Esophagus muscularis mucosa (tissue), 3 donors: ENCODE measurements around the gene PRKN.

ENCODE experiments used
- CTCF ChIP-seq, 3 experiments: fragments of 200-600 bp in 2 of 3; fragments of 450-650 bp in 1 of 3; sonication (generic) in 2 of 3; IDR thresholded peaks; one replicate each; pipeline ENCODE4 v1.5.1; 2017 to 2019; ENCODE audit warnings: antibody characterized with exemption in 3 of 3, mild to moderate bottlenecking in 2 of 3, moderate library complexity in 1 of 3
- POLR2A ChIP-seq: fragments of 450-650 bp; IDR thresholded peaks from one replicate; pipeline ENCODE4 v1.6.1; 2017; ENCODE audit warnings: antibody characterized with exemption, moderate library complexity, mild to moderate bottlenecking, low read depth

DNA sequence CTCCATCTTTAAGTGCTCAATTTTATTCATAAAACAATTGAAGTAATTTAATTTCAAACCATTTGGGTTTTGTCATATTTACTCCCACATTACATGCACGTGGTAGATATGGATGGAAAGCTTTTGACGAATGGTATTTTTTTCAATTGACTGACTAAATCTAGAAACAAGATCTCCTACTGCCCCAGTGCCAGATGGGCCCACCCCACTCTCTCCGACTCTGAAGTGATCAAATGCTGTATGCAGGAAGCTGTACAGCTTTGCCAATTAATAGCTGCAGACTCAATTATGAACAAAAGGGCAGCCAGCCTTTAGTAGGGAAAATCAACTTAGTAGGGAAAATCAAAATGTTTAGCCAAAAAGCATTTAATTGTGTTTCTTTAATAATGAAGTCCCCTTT is 46.4 kb upstream of the PRKN start:
- TF ChIP-seq CTCF (IDR thresholded peaks at IDR 0.05) = no peak
- no peak for TF ChIP-seq POLR2A
